H9 (cell line): ENCODE data around the gene IQCK. TPM values are rescaled to one million over a fixed set of nuclear protein-coding genes. Genes with fewer than 3 reads are reported as not detected.

Source experiments
- DNase-seq: peaks from one replicate; pipeline ENCODE4 v3.0.0-alpha.2; 2017
- H2AFZ ChIP-seq: one replicate; pipeline ENCODE4 v1.6.1; 2013; ENCODE audit warnings: mild to moderate bottlenecking, low read length, control low read depth, moderate library complexity
- H2AK5ac ChIP-seq: 2 replicates; pipeline ENCODE4 v1.6.1; 2013; ENCODE audit warnings: low read length, control low read depth, mixed read lengths; ENCODE audit not compliant: insufficient read length
- H2BK120ac ChIP-seq: one replicate; pipeline ENCODE4 v1.6.1; 2013; ENCODE audit warnings: low read depth, mild to moderate bottlenecking, low read length, control low read depth, inconsistent platforms; ENCODE audit not compliant: poor library complexity, severe bottlenecking
- H2BK12ac ChIP-seq: 2 replicates; pipeline ENCODE4 v1.6.1; 2013; ENCODE audit warnings: low read length, control low read depth, mixed read lengths, low read depth; ENCODE audit not compliant: insufficient read length
- H2BK15ac ChIP-seq: 2 replicates; pipeline ENCODE4 v1.6.1; 2013; ENCODE audit warnings: low read depth, low read length, control low read depth
- H2BK20ac ChIP-seq: one replicate; pipeline ENCODE4 v1.6.1; 2013; ENCODE audit warnings: low read depth, mild to moderate bottlenecking, low read length, control low read depth, inconsistent platforms; ENCODE audit not compliant: poor library complexity, severe bottlenecking
- H2BK5ac ChIP-seq: 2 replicates; pipeline ENCODE4 v1.6.1; 2013; ENCODE audit warnings: low read length, control low read depth, mixed read lengths; ENCODE audit not compliant: insufficient read length
- H3K14ac ChIP-seq: 2 replicates; pipeline ENCODE4 v1.6.1; 2013; ENCODE audit warnings: low read length, control low read depth; ENCODE audit not compliant: insufficient read depth
- H3K18ac ChIP-seq: 2 replicates; pipeline ENCODE4 v1.6.1; 2013; ENCODE audit warnings: low read depth, mild to moderate bottlenecking, mixed read lengths, low read length, control low read depth; ENCODE audit not compliant: insufficient read length
- H3K23ac ChIP-seq: 2 replicates; pipeline ENCODE4 v1.6.1; 2013; ENCODE audit warnings: low read length, control low read depth, mixed read lengths, low read depth; ENCODE audit not compliant: insufficient read length
- H3K23me2 ChIP-seq: 2 replicates; pipeline ENCODE4 v1.6.1; 2013; ENCODE audit warnings: low read depth, mild to moderate bottlenecking, mixed read lengths, low read length, control low read depth; ENCODE audit not compliant: insufficient read length, poor library complexity, severe bottlenecking
- H3K27ac ChIP-seq: 2 replicates; pipeline ENCODE4 v1.5.1; 2013; ENCODE audit warnings: low read length, control low read depth, mixed read lengths, low read depth; ENCODE audit not compliant: insufficient read length
- H3K27me3 ChIP-seq: 2 replicates; pipeline ENCODE4 v1.6.1; 2013; ENCODE audit warnings: low read length, control low read depth, inconsistent platforms; ENCODE audit not compliant: insufficient read depth
- H3K4ac ChIP-seq: 2 replicates; pipeline ENCODE4 v1.6.1; 2013; ENCODE audit warnings: low read depth, mild to moderate bottlenecking, control low read depth, inconsistent platforms, low read length, moderate library complexity
- H3K4me1 ChIP-seq: 2 replicates; pipeline ENCODE4 v1.6.1; 2013; ENCODE audit warnings: low read length, control low read depth, inconsistent platforms; ENCODE audit not compliant: insufficient read depth
- H3K4me2 ChIP-seq: 2 replicates; pipeline ENCODE4 v1.6.1; 2013; ENCODE audit warnings: low read length, control low read depth, mixed read lengths; ENCODE audit not compliant: insufficient read length, insufficient read depth
- H3K56ac ChIP-seq: 2 replicates; pipeline ENCODE4 v1.6.1; 2013; ENCODE audit warnings: low read depth, mild to moderate bottlenecking, mixed read lengths, low read length, control low read depth; ENCODE audit not compliant: insufficient read length
- H3K79me1 ChIP-seq: 2 replicates; pipeline ENCODE4 v1.6.1; 2013; ENCODE audit warnings: low read depth, mild to moderate bottlenecking, moderate library complexity, low read length, control low read depth, inconsistent platforms; ENCODE audit not compliant: insufficient read depth, poor library complexity, severe bottlenecking
- H3K79me2 ChIP-seq: 2 replicates; pipeline ENCODE4 v1.6.1; 2013; ENCODE audit warnings: low read length, control low read depth, inconsistent platforms; ENCODE audit not compliant: insufficient read depth
- H3K9ac ChIP-seq: 2 replicates; pipeline ENCODE4 v1.6.1; 2013; ENCODE audit warnings: low read length, control low read depth, mixed read lengths; ENCODE audit not compliant: insufficient read length; ENCODE audit errors: extremely low read depth
- H3K9me3 ChIP-seq: one replicate; pipeline ENCODE4 v1.6.1; 2013; ENCODE audit warnings: low read depth, low read length, inconsistent platforms; ENCODE audit not compliant: control insufficient read depth
- H3T11ph ChIP-seq: one replicate; pipeline ENCODE4 v1.6.1; 2013; ENCODE audit warnings: mild to moderate bottlenecking, low read length, control low read depth, inconsistent platforms
- H4K20me1 ChIP-seq: one replicate; pipeline ENCODE4 v1.6.1; 2013; ENCODE audit not compliant: control insufficient read depth, insufficient read length, insufficient read depth
- H4K5ac ChIP-seq: 2 replicates; pipeline ENCODE4 v1.6.1; 2013; ENCODE audit warnings: low read depth, mild to moderate bottlenecking, mixed read lengths, low read length, control low read depth; ENCODE audit not compliant: insufficient read length
- H4K8ac ChIP-seq: replicated peaks from 2 replicates; pipeline ENCODE4 v1.6.1; 2013; ENCODE audit warnings: low read length, control low read depth, mixed read lengths, low read depth; ENCODE audit not compliant: insufficient read length
- H4K91ac ChIP-seq: 2 replicates; pipeline ENCODE4 v1.6.1; 2013; ENCODE audit warnings: low read depth, mild to moderate bottlenecking, moderate library complexity, mixed read lengths, low read length, control low read depth; ENCODE audit not compliant: insufficient read length
- H3K27ac Mint-ChIP-seq, 3 experiments: 2 replicates in 2 of 3; 3 replicates in 1 of 3; pipeline ENCODE4 v1.8.0; 2020 to 2021; ENCODE audit warnings: mixed read lengths in 3 of 3, mild to moderate bottlenecking in 1 of 3, moderate library complexity in 1 of 3
- H3K27me3 Mint-ChIP-seq: 2 replicates; pipeline ENCODE4 v1.8.0; 2021; ENCODE audit warnings: low read depth, mild to moderate bottlenecking, moderate library complexity, mixed read lengths
- H3K36me3 Mint-ChIP-seq, 3 experiments: 2 replicates in 2 of 3; 3 replicates in 1 of 3; pipeline ENCODE4 v1.8.0; 2020 to 2021; ENCODE audit warnings: low read depth in 3 of 3, mixed read lengths in 3 of 3; ENCODE audit not compliant: insufficient read depth in 1 of 3
- H3K4me1 Mint-ChIP-seq, 2 experiments: 2 replicates each; pipeline ENCODE4 v1.8.0; 2020; ENCODE audit warnings: mixed read lengths in 2 of 2
- H3K4me3 Mint-ChIP-seq, 2 experiments: 2 replicates in 1 of 2; 3 replicates in 1 of 2; pipeline ENCODE4 v1.8.0; 2020 to 2021; ENCODE audit warnings: mild to moderate bottlenecking in 2 of 2, mixed read lengths in 2 of 2, moderate library complexity in 1 of 2
- H3K9me3 Mint-ChIP-seq, 2 experiments: 2 replicates in 1 of 2; 3 replicates in 1 of 2; pipeline ENCODE4 v1.8.0; 2020; ENCODE audit warnings: mild to moderate bottlenecking in 2 of 2, mixed read lengths in 2 of 2, moderate library complexity in 1 of 2
- CTCF ChIP-seq: fragments of 200-600 bp; sonication (generic); conservative IDR thresholded peaks from 3 replicates; pipeline ENCODE4 v1.8.0; 2021; ENCODE audit warnings: antibody characterized with exemption, mild to moderate bottlenecking
- WGBS: extraction: QIAGEN DNeasy Blood & Tissue Kit; methylation state at CpG from one replicate; pipeline ENCODE4 v1.1.7; 2013; ENCODE audit warnings: missing lambda C conversion rate, low lambda C conversion rate, mixed read lengths; ENCODE audit not compliant: insufficient read length; ENCODE audit errors: extremely low coverage; 5-methylcytosine and 5-hydroxymethylcytosine counted together
- total RNA-seq: library from RNA; stranded (reverse); gene quantifications from 2 replicates; pipeline ENCODE4 v1.2.1, GENCODE V29; 2021

IQCK gene
- total RNA-seq, 1 experiment from 2014 or later, result 9.0 TPM

GRCh38 chr16:19691161-19691711 lies 26.8 kb upstream of the IQCK start:
- Histone ChIP-seq H4K8ac (no peak overlapping the region), H3K4me2 (no peak overlapping the region), H3K79me2 (no peaks in the 10 kb centered on the region), H3K27ac (no peak overlapping the region), H4K5ac (no peak overlapping the region), H2AK5ac (no peak overlapping the region), H2BK20ac (no peak overlapping the region), H2BK15ac (no peak overlapping the region), H3K9ac (no peak overlapping the region), H3K23me2 (no peaks in the 10 kb centered on the region), H3K79me1 (no peaks in the 10 kb centered on the region), H3K27me3 (no peaks in the 10 kb centered on the region), H3K56ac (no peak overlapping the region), H3K4ac (no peak overlapping the region), H3K23ac (no peak overlapping the region), H3K14ac (no peak overlapping the region; the same call in 1 of the 2 replicates), H3K18ac (no peak overlapping the region), H4K91ac (no peak overlapping the region), H2BK12ac (no peak overlapping the region), H3T11ph (no peak overlapping the region), H2BK120ac (no peak overlapping the region), H3K4me1 (no peaks in the 10 kb centered on the region), H3K9me3 (no peaks in the 10 kb centered on the region), H2BK5ac (no peak overlapping the region), H2AFZ (no peak overlapping the region), H4K20me1 (no peaks in the 10 kb centered on the region)
- WGBS, result no CpG with 5 or more reads among the region's 14 CpGs
- Mint-ChIP-seq H3K27me3 (no peaks in the 10 kb centered on the region), H3K4me3 (no peak overlapping the region), H3K27ac (peak overlapping the region; percentile 74 to 88 (median 88); a peak in 4 of 7 replicates), H3K4me1 (peaks cover 4 to 10% of the 10 kb centered on the region in 2 experiments), H3K9me3 (no peaks in the 10 kb centered on the region), H3K36me3 (peaks cover 14 to 56% (median 52%) of the 10 kb centered on the region in 3 experiments; a peak in 6 of 7 replicates)
- no peak for DNase-seq
- TF ChIP-seq CTCF, result no peak
